ENCODE data around the gene POLD1. TPM values are rescaled to one million over a fixed set of nuclear protein-coding genes. Genes with fewer than 3 reads are reported as not detected.

The POLD1 gene
- total RNA-seq, 1 experiment from 2014 or later: 143 TPM

GRCh38 chr19:50415661-50416033 is 31.5 kb downstream of the POLD1 start:
- no peak for DNase-seq (ENCODE audit: low spot score)
- H3K36me3 ChIP-seq (ENCODE audit: insufficient read depth, low read length, poor library complexity, severe bottlenecking): peaks cover 5% of the 10 kb centered on the region
- no peaks in the 10 kb centered on the region for H3K27me3 ChIP-seq (replicated peaks; ENCODE audit: insufficient read depth, low read depth, low read length, poor library complexity)
- intact Hi-C loops (cut with micrococcal nuclease; ENCODE audit: unreplicated experiment): loop anchor here (2.0 kb wide), 1 partner anchor 47 kb away; no protein-coding TSS in a partner anchor
- no peak overlapping the region for H3K4me3 ChIP-seq (ENCODE audit: low read depth, low read length, poor library complexity, severe bottlenecking)
- no peak overlapping the region for H3K27ac ChIP-seq (ENCODE audit: low read depth, low read length, poor library complexity, severe bottlenecking)
- no TSS peak for BruUV-seq (replicated peaks)
- H3K9me3 ChIP-seq (ENCODE audit: low read depth, low read length, poor library complexity, severe bottlenecking): no peaks in the 10 kb centered on the region
- no peak for TF ChIP-seq EZH2 (IDR thresholded peaks at IDR 0.05; ENCODE audit: borderline replicate concordance, low read depth, low read length, poor library complexity, severe bottlenecking)
- ChIA-PET POLR2A (ENCODE audit: low non-redundant PET) (no interaction called here), CTCF (interaction anchor here (0.7 kb wide), 1 partner anchor 48 kb away, joined by 4 read pairs; no protein-coding TSS in a partner anchor)
- no peaks in the 10 kb centered on the region for H3K4me1 ChIP-seq (ENCODE audit: insufficient read depth, low read length, poor library complexity, severe bottlenecking)

- Histone ChIP-seq H3K27ac (ENCODE audit: low read depth, low read length, poor library complexity, severe bottlenecking) (no peak overlapping the region), H3K4me3 (ENCODE audit: low read depth, low read length, poor library complexity, severe bottlenecking) (no peak overlapping the region), H3K4me1 (ENCODE audit: insufficient read depth, low read length, poor library complexity, severe bottlenecking) (no peaks in the 10 kb centered on the region), H3K27me3 (replicated peaks; ENCODE audit: insufficient read depth, low read depth, low read length, poor library complexity) (no peaks in the 10 kb centered on the region), H3K9me3 (ENCODE audit: low read depth, low read length, poor library complexity, severe bottlenecking) (no peaks in the 10 kb centered on the region), H3K36me3 (ENCODE audit: insufficient read depth, low read length, poor library complexity, severe bottlenecking) (peaks cover 5% of the 10 kb centered on the region)
- TF ChIP-seq CTCF (conservative IDR thresholded peaks at IDR 0.05; ENCODE audit: low read depth, low read length): no peak
- no peak for TF ChIP-seq EZH2 (IDR thresholded peaks at IDR 0.05; ENCODE audit: borderline replicate concordance, low read depth, low read length, poor library complexity, severe bottlenecking)
- ChIA-PET CTCF (interaction anchor here (0.6 kb wide), 1 partner anchor 1057 kb away, joined by 4 read pairs; no protein-coding TSS in a partner anchor), POLR2A (ENCODE audit: low non-redundant PET) (no interaction called here)
- DNase-seq (ENCODE audit: low spot score): no peak
- BruUV-seq (replicated peaks): no TSS peak
- intact Hi-C loops (cut with micrococcal nuclease; ENCODE audit: unreplicated experiment): no loop called here
Measured at GRCh38 chr19:50416034-50416977, 32.2 kb downstream of the POLD1 start.

- CTCF ChIA-PET: interaction anchor here (0.6 kb wide), 1 partner anchor 1056 kb away, joined by 4 read pairs; no protein-coding TSS in a partner anchor
- BruUV-seq (replicated peaks): no TSS peak
- POLR2A ChIA-PET (ENCODE audit: low non-redundant PET): no interaction called here
- no peak overlapping the region for H3K4me3 ChIP-seq (ENCODE audit: low read depth, low read length, poor library complexity, severe bottlenecking)
- H3K36me3 ChIP-seq (ENCODE audit: insufficient read depth, low read length, poor library complexity, severe bottlenecking): peaks cover 2% of the 10 kb centered on the region
- no peaks in the 10 kb centered on the region for H3K4me1 ChIP-seq (ENCODE audit: insufficient read depth, low read length, poor library complexity, severe bottlenecking)
- no peaks in the 10 kb centered on the region for H3K27me3 ChIP-seq (replicated peaks; ENCODE audit: insufficient read depth, low read depth, low read length, poor library complexity)
- DNase-seq (ENCODE audit: low spot score): no peak
- TF ChIP-seq EZH2 (IDR thresholded peaks at IDR 0.05; ENCODE audit: borderline replicate concordance, low read depth, low read length, poor library complexity, severe bottlenecking) (no peak), CTCF (conservative IDR thresholded peaks at IDR 0.05; ENCODE audit: low read depth, low read length) (no peak)
- intact Hi-C loops (cut with micrococcal nuclease; ENCODE audit: unreplicated experiment): no loop called here
- no peaks in the 10 kb centered on the region for H3K9me3 ChIP-seq (ENCODE audit: low read depth, low read length, poor library complexity, severe bottlenecking)
- H3K27ac ChIP-seq (ENCODE audit: low read depth, low read length, poor library complexity, severe bottlenecking): no peak overlapping the region
Measured at GRCh38 chr19:50417111-50418081, 33.2 kb downstream of the POLD1 start.

All from A673 (cell line).